ENCODE results near the gene ELL. TPM values are rescaled to one million over a fixed set of nuclear protein-coding genes. Genes with fewer than 3 reads are reported as not detected.

ELL gene
- total RNA-seq, 1 experiment from 2014 or later = 14.6 TPM

GRCh38 chr19:18424890-18425514, 96.9 kb downstream of the ELL start:
- Histone ChIP-seq H3K36me3 (ENCODE audit: low read depth) (no peaks in the 10 kb centered on the region), H3K4me3 (no peak overlapping the region), H3K27me3 (ENCODE audit: insufficient read depth, low read depth) (no peaks in the 10 kb centered on the region), H3K79me2 (ENCODE audit: low read depth) (peaks cover 41% of the 10 kb centered on the region), H3K9me3 (ENCODE audit: insufficient read depth, low read depth) (no peaks in the 10 kb centered on the region), H3K9me2 (ENCODE audit: insufficient read depth) (no peaks in the 10 kb centered on the region), H3F3A (ENCODE audit: insufficient read depth, low read depth) (peaks cover 8% of the 10 kb centered on the region; the same call in 1 of the 2 replicates), H3K27ac (no peak overlapping the region), H3K4me2 (no peak overlapping the region), H2AFZ (no peak overlapping the region), H4K20me1 (ENCODE audit: insufficient read depth) (peaks cover 61% of the 10 kb centered on the region), H3K4me1 (replicated peaks; ENCODE audit: insufficient read depth) (peaks cover 12% of the 10 kb centered on the region)
- ChIA-PET POLR2A (ENCODE audit: unreplicated experiment) (no interaction called here), CTCF (interaction anchor here (0.5 kb wide), 1 partner anchor 497 kb away, joined by 5 read pairs; no protein-coding TSS in a partner anchor)
- no peak for DNase-seq
- no TSS peak for BruUV-seq (replicated peaks)
- no peak for TF ChIP-seq EZH2 (IDR thresholded peaks at IDR 0.05; ENCODE audit: low read depth)
- TF ChIP-seq, protein P1, sequence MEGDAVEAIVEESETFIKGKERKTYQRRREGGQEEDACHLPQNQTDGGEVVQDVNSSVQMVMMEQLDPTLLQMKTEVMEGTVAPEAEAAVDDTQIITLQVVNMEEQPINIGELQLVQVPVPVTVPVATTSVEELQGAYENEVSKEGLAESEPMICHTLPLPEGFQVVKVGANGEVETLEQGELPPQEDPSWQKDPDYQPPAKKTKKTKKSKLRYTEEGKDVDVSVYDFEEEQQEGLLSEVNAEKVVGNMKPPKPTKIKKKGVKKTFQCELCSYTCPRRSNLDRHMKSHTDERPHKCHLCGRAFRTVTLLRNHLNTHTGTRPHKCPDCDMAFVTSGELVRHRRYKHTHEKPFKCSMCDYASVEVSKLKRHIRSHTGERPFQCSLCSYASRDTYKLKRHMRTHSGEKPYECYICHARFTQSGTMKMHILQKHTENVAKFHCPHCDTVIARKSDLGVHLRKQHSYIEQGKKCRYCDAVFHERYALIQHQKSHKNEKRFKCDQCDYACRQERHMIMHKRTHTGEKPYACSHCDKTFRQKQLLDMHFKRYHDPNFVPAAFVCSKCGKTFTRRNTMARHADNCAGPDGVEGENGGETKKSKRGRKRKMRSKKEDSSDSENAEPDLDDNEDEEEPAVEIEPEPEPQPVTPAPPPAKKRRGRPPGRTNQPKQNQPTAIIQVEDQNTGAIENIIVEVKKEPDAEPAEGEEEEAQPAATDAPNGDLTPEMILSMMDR (conservative IDR thresholded peaks at IDR 0.05) = no peak
- intact Hi-C loops (cut with micrococcal nuclease; ENCODE audit: unreplicated experiment) = no loop called here

DNA sequence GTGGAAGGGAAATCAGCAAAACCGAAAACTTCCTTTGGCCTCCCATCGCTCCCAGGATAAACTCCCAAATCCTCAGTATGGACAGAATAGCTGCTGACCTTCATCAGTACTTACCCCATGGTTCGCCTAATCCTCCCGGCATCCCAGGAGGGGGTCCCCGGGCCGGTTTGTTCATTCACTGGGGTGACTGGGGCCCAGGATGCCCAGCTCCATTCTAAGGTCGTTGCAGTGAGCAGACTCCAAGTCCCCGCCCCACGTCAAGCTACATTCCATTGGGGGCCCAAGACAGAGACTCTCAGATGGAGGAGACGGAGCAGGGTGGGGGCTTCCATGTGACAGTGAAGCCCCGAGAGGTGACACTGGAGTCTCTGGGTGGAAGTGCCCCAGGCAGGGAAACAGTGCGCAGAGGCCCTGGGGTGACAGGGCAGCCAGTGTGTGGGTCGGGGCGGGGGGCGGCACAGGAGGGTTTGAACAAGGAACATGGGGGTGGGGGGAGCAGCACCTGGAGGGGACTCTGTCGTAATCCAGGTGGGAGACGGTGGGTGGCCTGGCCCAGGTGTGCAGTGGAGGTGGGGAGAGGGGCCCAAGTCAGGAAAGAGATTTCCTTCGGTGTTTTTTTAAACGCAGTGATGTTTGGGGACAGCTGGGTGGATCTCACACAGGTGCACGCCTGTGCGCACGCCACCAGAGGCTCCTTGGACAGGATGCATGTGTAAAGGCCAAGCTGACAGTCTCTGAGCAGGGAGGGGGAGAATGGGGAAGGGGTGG, 97.6 kb downstream of the ELL start:
- peaks cover 44% of the 10 kb centered on the region for H3K79me2 ChIP-seq (ENCODE audit: low read depth)
- H4K20me1 ChIP-seq (ENCODE audit: insufficient read depth) = peaks cover 61% of the 10 kb centered on the region
- TF ChIP-seq, protein P1 (conservative IDR thresholded peaks at IDR 0.05) = no peak
- no peak for TF ChIP-seq EZH2 (IDR thresholded peaks at IDR 0.05; ENCODE audit: low read depth)

DNA sequence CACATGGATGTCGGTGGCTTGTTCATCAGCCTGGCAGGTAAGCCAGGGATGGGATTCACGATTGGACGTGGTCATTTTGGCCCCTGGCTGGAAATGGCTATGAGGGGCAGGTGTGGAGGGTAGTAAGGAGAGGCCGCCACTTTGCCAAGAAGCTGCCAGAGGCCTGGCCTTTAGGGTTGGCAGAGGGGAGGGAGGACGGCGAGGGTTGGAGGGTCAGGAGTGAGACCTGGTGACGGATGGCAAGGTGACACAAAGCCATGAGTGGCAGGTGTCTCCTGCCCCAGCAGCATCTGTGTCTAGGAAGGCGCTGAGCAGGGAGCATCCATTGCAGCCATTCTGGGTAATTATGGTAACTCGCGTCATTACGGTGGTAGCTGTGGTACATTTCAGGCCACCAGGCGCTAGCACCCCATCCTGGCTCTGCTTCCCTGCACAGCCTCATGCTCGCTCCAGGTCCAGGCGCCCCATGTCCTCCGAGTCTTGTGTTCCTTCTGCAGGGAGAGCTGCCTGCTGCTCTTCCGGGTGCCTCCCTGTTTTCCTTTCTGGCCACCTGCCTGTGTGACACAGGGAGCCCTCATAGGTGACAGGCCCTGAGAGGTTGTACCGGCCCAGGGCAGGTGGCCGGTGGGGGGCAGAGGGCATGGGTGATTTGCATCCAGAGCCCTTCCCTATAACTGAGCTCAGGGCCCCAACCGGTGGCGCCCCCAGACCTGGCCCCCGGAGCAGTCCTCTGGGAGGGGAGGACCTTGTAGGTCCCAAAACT, 98.4 kb downstream of the ELL start:
- H3K4me2 ChIP-seq = no peak overlapping the region
- H3K36me3 ChIP-seq (ENCODE audit: low read depth) = no peaks in the 10 kb centered on the region
- no peak for TF ChIP-seq EZH2 (IDR thresholded peaks at IDR 0.05; ENCODE audit: low read depth)
- TF ChIP-seq, protein P1 (conservative IDR thresholded peaks at IDR 0.05) = no peak
- H3K4me3 ChIP-seq = no peak overlapping the region
- POLR2A ChIA-PET (ENCODE audit: unreplicated experiment) = no interaction called here
- H3K9me2 ChIP-seq (ENCODE audit: insufficient read depth) = no peaks in the 10 kb centered on the region
- peaks cover 61% of the 10 kb centered on the region for H4K20me1 ChIP-seq (ENCODE audit: insufficient read depth)
- peaks cover 17% of the 10 kb centered on the region for H3K4me1 ChIP-seq (replicated peaks; ENCODE audit: insufficient read depth)
- H2AFZ ChIP-seq = no peak overlapping the region
- CTCF ChIA-PET = interaction anchor here (0.5 kb wide), 1 partner anchor 477 kb away, joined by 4 read pairs; no protein-coding TSS in a partner anchor
- no peaks in the 10 kb centered on the region for H3K9me3 ChIP-seq (ENCODE audit: insufficient read depth, low read depth)
- H3F3A ChIP-seq (ENCODE audit: insufficient read depth, low read depth) = peaks cover 13% of the 10 kb centered on the region; the same call in 1 of the 2 replicates
- intact Hi-C loops (cut with micrococcal nuclease; ENCODE audit: unreplicated experiment) = no loop called here
- no peaks in the 10 kb centered on the region for H3K27me3 ChIP-seq (ENCODE audit: insufficient read depth, low read depth)
- peaks cover 44% of the 10 kb centered on the region for H3K79me2 ChIP-seq (ENCODE audit: low read depth)
- no peak for DNase-seq
- no peak overlapping the region for H3K27ac ChIP-seq
- no TSS peak for BruUV-seq (replicated peaks)

More for the DNA sequence above, 97.6 kb downstream of the ELL start:
- Histone ChIP-seq H3F3A (ENCODE audit: insufficient read depth, low read depth) (peaks cover 8% of the 10 kb centered on the region; the same call in 1 of the 2 replicates), H3K4me2 (no peak overlapping the region), H3K4me1 (replicated peaks; ENCODE audit: insufficient read depth) (peaks cover 12% of the 10 kb centered on the region), H3K9me2 (ENCODE audit: insufficient read depth) (no peaks in the 10 kb centered on the region), H3K4me3 (no peak overlapping the region), H3K36me3 (ENCODE audit: low read depth) (no peaks in the 10 kb centered on the region), H2AFZ (no peak overlapping the region), H3K27me3 (ENCODE audit: insufficient read depth, low read depth) (no peaks in the 10 kb centered on the region), H3K27ac (no peak overlapping the region), H3K9me3 (ENCODE audit: insufficient read depth, low read depth) (no peaks in the 10 kb centered on the region)
- POLR2A ChIA-PET (ENCODE audit: unreplicated experiment) = no interaction called here
- CTCF ChIA-PET = interaction anchor here (0.5 kb wide), 1 partner anchor 478 kb away, joined by 4 read pairs; no protein-coding TSS in a partner anchor
- intact Hi-C loops (cut with micrococcal nuclease; ENCODE audit: unreplicated experiment) = no loop called here
- no peak for DNase-seq
- BruUV-seq (replicated peaks) = no TSS peak
